LNCaP clone FGC (cell line): ENCODE results near the gene SESN1.

Experiments used
- DNase-seq: peaks from one replicate; pipeline ENCODE4 v3.0.0-alpha.2; 2011; ENCODE audit warnings: low read depth
- H3K4me3 ChIP-seq: 2 replicates; pipeline ENCODE4 v1.5.1; 2011; ENCODE audit warnings: mild to moderate bottlenecking, low read depth, low read length, control low read depth
- CTCF ChIP-seq: IDR thresholded peaks from 2 replicates; pipeline ENCODE4 v1.5.1; 2012; ENCODE audit warnings: mild to moderate bottlenecking; ENCODE audit not compliant: control insufficient read depth, insufficient read depth; ENCODE audit errors: extremely low read depth

SESN1 gene

GRCh38 chr6:109059571-109060021, 35.0 kb downstream of the SESN1 start:
- peak; percentile 15; the same call in 1 of the 2 replicates for TF ChIP-seq CTCF
- no peak overlapping the region for H3K4me3 ChIP-seq
- DNase-seq: no peak

- TF ChIP-seq CTCF: no peak
- peak; percentile 42 for DNase-seq
- no peak overlapping the region for H3K4me3 ChIP-seq
Measured at GRCh38 chr6:109059153-109059552, 35.5 kb downstream of the SESN1 start.

- H3K4me3 ChIP-seq: no peak overlapping the region
- no peak for DNase-seq
- TF ChIP-seq CTCF: no peak
Measured at GRCh38 chr6:109058620-109059019, 36.0 kb downstream of the SESN1 start.

- no peak for DNase-seq
- H3K4me3 ChIP-seq: no peak overlapping the region
- TF ChIP-seq CTCF: no peak
Measured at GRCh38 chr6:109056661-109057060, 38.0 kb downstream of the SESN1 start.

GRCh38 chr6:109055771-109056235, 38.8 kb downstream of the SESN1 start:
- H3K4me3 ChIP-seq: no peak overlapping the region
- DNase-seq: no peak
- no peak for TF ChIP-seq CTCF

GRCh38 chr6:109053336-109053735, 41.3 kb downstream of the SESN1 start:
- H3K4me3 ChIP-seq: no peak overlapping the region
- TF ChIP-seq CTCF: no peak
- no peak for DNase-seq

GRCh38 chr6:109052852-109053251, 41.8 kb downstream of the SESN1 start:
- no peak for DNase-seq
- no peak overlapping the region for H3K4me3 ChIP-seq
- TF ChIP-seq CTCF: no peak
